Measurements from ENCODE around the gene GARS1. TPM values are rescaled to one million over a fixed set of nuclear protein-coding genes. Genes with fewer than 3 reads are reported as not detected.

The GARS1 gene
- total and polyA plus RNA-seq, 9 of the 15 experiments (the other 6 are each of a cell fraction or from before 2014, with no cell fraction given), result 142 to 769 (median 272) TPM

DNA sequence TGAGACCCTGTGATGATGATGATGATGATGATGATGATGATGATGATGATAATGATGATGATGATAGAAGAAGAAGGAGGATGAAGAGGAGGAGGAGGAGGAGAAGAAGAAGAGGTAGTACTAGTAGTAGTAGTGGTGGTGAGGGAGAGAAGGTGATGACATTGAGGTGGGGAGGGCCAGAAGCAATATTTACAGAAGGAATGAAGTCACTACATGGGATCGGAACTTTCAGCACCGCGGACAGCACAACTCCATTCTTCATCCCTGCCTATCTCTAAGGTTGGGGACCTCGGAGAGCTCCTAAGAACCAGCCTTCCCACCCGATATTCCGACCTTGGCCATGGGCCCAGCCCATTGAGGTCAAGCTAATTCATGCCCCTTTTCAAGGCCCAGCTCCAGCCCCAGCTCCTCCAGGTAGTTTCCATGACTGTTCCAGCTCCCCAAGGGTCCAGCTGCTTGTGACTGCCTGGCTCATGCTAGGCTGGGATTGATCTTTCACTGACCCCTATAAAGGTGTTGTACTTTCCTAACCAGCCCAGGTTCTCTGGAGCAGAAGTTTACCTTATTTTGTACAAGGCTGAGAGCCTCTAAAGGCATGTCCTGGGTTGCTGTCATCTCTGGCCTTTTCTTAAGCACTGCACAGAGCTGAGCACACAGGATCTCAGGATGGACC, 77.3 kb downstream of the GARS1 start (continued):
- TF ChIP-seq, protein P1, sequence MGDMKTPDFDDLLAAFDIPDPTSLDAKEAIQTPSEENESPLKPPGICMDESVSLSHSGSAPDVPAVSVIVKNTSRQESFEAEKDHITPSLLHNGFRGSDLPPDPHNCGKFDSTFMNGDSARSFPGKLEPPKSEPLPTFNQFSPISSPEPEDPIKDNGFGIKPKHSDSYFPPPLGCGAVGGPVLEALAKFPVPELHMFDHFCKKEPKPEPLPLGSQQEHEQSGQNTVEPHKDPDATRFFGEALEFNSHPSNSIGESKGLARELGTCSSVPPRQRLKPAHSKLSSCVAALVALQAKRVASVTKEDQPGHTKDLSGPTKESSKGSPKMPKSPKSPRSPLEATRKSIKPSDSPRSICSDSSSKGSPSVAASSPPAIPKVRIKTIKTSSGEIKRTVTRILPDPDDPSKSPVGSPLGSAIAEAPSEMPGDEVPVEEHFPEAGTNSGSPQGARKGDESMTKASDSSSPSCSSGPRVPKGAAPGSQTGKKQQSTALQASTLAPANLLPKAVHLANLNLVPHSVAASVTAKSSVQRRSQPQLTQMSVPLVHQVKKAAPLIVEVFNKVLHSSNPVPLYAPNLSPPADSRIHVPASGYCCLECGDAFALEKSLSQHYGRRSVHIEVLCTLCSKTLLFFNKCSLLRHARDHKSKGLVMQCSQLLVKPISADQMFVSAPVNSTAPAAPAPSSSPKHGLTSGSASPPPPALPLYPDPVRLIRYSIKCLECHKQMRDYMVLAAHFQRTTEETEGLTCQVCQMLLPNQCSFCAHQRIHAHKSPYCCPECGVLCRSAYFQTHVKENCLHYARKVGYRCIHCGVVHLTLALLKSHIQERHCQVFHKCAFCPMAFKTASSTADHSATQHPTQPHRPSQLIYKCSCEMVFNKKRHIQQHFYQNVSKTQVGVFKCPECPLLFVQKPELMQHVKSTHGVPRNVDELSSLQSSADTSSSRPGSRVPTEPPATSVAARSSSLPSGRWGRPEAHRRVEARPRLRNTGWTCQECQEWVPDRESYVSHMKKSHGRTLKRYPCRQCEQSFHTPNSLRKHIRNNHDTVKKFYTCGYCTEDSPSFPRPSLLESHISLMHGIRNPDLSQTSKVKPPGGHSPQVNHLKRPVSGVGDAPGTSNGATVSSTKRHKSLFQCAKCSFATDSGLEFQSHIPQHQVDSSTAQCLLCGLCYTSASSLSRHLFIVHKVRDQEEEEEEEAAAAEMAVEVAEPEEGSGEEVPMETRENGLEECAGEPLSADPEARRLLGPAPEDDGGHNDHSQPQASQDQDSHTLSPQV (IDR thresholded peaks at IDR 0.05), result no peak
- TF ChIP-seq, protein P2, sequence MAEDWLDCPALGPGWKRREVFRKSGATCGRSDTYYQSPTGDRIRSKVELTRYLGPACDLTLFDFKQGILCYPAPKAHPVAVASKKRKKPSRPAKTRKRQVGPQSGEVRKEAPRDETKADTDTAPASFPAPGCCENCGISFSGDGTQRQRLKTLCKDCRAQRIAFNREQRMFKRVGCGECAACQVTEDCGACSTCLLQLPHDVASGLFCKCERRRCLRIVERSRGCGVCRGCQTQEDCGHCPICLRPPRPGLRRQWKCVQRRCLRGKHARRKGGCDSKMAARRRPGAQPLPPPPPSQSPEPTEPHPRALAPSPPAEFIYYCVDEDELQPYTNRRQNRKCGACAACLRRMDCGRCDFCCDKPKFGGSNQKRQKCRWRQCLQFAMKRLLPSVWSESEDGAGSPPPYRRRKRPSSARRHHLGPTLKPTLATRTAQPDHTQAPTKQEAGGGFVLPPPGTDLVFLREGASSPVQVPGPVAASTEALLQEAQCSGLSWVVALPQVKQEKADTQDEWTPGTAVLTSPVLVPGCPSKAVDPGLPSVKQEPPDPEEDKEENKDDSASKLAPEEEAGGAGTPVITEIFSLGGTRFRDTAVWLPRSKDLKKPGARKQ (CRISPR knock-in tag; IDR thresholded peaks at IDR 0.05), result no peak
- TF ChIP-seq ADNP (tag; IDR thresholded peaks at IDR 0.05), result no peak
- TF ChIP-seq EHMT2 (IDR thresholded peaks at IDR 0.05), result peak; percentile 100
- TF ChIP-seq MCM5 (IDR thresholded peaks at IDR 0.05; ENCODE audit: low read depth), result no peak
- no peak for TF ChIP-seq CBX2 (IDR thresholded peaks at IDR 0.05; ENCODE audit: insufficient read depth, low read length, poor library complexity, severe bottlenecking)
- TF ChIP-seq ZFP36 (IDR thresholded peaks at IDR 0.05; ENCODE audit: low read depth, low read length, partially characterized antibody), result no peak
- TF ChIP-seq ETV6 (IDR thresholded peaks at IDR 0.05; ENCODE audit: borderline replicate concordance in 1 of 2, low read depth in 2 of 2, low read length in 1 of 2), result no peak
- TF ChIP-seq ETV6 (CRISPR knock-in tag; IDR thresholded peaks at IDR 0.05; ENCODE audit: borderline replicate concordance), result peak; percentile 66; the same call in 1 of the 2 replicates
- no peak for TF ChIP-seq TCF7 (IDR thresholded peaks at IDR 0.05; ENCODE audit: borderline replicate concordance)
- TF ChIP-seq ZSCAN32 (CRISPR knock-in tag; IDR thresholded peaks at IDR 0.05), result no peak
- TF ChIP-seq ZZZ3 (IDR thresholded peaks at IDR 0.05), result no peak
- peak in 1 of 2 experiments; percentile 69; a peak in 1 of 3 replicates for TF ChIP-seq CBX3 (IDR thresholded peaks at IDR 0.05; ENCODE audit: borderline replicate concordance in 1 of 2, low read length in 2 of 2)
- no peak for TF ChIP-seq COPS2 (conservative IDR thresholded peaks at IDR 0.05)
- TF ChIP-seq, protein P3, sequence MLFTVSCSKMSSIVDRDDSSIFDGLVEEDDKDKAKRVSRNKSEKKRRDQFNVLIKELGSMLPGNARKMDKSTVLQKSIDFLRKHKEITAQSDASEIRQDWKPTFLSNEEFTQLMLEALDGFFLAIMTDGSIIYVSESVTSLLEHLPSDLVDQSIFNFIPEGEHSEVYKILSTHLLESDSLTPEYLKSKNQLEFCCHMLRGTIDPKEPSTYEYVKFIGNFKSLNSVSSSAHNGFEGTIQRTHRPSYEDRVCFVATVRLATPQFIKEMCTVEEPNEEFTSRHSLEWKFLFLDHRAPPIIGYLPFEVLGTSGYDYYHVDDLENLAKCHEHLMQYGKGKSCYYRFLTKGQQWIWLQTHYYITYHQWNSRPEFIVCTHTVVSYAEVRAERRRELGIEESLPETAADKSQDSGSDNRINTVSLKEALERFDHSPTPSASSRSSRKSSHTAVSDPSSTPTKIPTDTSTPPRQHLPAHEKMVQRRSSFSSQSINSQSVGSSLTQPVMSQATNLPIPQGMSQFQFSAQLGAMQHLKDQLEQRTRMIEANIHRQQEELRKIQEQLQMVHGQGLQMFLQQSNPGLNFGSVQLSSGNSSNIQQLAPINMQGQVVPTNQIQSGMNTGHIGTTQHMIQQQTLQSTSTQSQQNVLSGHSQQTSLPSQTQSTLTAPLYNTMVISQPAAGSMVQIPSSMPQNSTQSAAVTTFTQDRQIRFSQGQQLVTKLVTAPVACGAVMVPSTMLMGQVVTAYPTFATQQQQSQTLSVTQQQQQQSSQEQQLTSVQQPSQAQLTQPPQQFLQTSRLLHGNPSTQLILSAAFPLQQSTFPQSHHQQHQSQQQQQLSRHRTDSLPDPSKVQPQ (CRISPR knock-in tag; IDR thresholded peaks at IDR 0.05; ENCODE audit: borderline replicate concordance), result no peak
- TF ChIP-seq PHTF2 (CRISPR knock-in tag; IDR thresholded peaks at IDR 0.05), result no peak
- no peak for TF ChIP-seq CAMTA2 (CRISPR knock-in tag; conservative IDR thresholded peaks at IDR 0.05)
- no peak for TF ChIP-seq NR2C1 (IDR thresholded peaks at IDR 0.05)
- peak; percentile 74 for TF ChIP-seq NR2C1 (tag; IDR thresholded peaks at IDR 0.05)
- peak; percentile 74 for TF ChIP-seq SAP30 (IDR thresholded peaks at IDR 0.05; ENCODE audit: borderline replicate concordance, insufficient read depth, low read depth, low read length, poor library complexity, severe bottlenecking)
- no peak for TF ChIP-seq ZNF79 (CRISPR knock-in tag; IDR thresholded peaks at IDR 0.05; ENCODE audit: low read depth)
